Activated T-helper 1 cell treated with Interleukin-2 at 50 U/mL for 16 hours (primary cell): ENCODE data around the gene SHH.

Experiments
- DNase-seq: peaks from one replicate; pipeline ENCODE4 v3.0.0-alpha.2; 2020; ENCODE audit warnings: low read depth

Gene SHH

GRCh38 chr7:155811895-155812761, at the start of gene SHH:
SHH (minus strand) TSS chr7:155812463; CDS start chr7:155812122, 341 bp downstream.
- no peak for DNase-seq

GRCh38 chr7:155861480-155861868, 49.2 kb upstream of the SHH start:
- no peak for DNase-seq

- no peak for DNase-seq
Measured at GRCh38 chr7:155860840-155861479, 48.7 kb upstream of the SHH start.

GRCh38 chr7:155860461-155860839, 48.2 kb upstream of the SHH start:
- DNase-seq: no peak

GRCh38 chr7:155858521-155859061, 46.3 kb upstream of the SHH start:
- DNase-seq: no peak

- no peak for DNase-seq
Measured at GRCh38 chr7:155857141-155857540, 44.9 kb upstream of the SHH start.

GRCh38 chr7:155856656-155857055, 44.4 kb upstream of the SHH start:
- DNase-seq: no peak

GRCh38 chr7:155852426-155853301, 40.4 kb upstream of the SHH start:
- no peak for DNase-seq

GRCh38 chr7:155851892-155852291, 39.6 kb upstream of the SHH start:
- no peak for DNase-seq

- no peak for DNase-seq
Measured at GRCh38 chr7:155850766-155851678, 38.8 kb upstream of the SHH start.

GRCh38 chr7:155850001-155850436, 37.8 kb upstream of the SHH start:
- no peak for DNase-seq

- no peak for DNase-seq
Measured at GRCh38 chr7:155848691-155849669, 36.7 kb upstream of the SHH start.

- DNase-seq: no peak
Measured at GRCh38 chr7:155847821-155848435, 35.7 kb upstream of the SHH start.

GRCh38 chr7:155846936-155847335, 34.7 kb upstream of the SHH start:
- DNase-seq: no peak

- DNase-seq: no peak
Measured at GRCh38 chr7:155846156-155846555, 33.9 kb upstream of the SHH start.

GRCh38 chr7:155845226-155845625, 33.0 kb upstream of the SHH start:
- no peak for DNase-seq

GRCh38 chr7:155844526-155844925, 32.3 kb upstream of the SHH start:
- no peak for DNase-seq

GRCh38 chr7:155844019-155844453, 31.8 kb upstream of the SHH start:
- no peak for DNase-seq

- DNase-seq: no peak
Measured at GRCh38 chr7:155843426-155844018, 31.3 kb upstream of the SHH start.
